ENCODE measurements around the gene KIAA0586. TPM values are rescaled to one million over a fixed set of nuclear protein-coding genes. Genes with fewer than 3 reads are reported as not detected.

KIAA0586 gene
- total and polyA plus RNA-seq, 2 of the 4 experiments (the other 2 are of a cell fraction): 9.4 to 36.7 TPM

DNA sequence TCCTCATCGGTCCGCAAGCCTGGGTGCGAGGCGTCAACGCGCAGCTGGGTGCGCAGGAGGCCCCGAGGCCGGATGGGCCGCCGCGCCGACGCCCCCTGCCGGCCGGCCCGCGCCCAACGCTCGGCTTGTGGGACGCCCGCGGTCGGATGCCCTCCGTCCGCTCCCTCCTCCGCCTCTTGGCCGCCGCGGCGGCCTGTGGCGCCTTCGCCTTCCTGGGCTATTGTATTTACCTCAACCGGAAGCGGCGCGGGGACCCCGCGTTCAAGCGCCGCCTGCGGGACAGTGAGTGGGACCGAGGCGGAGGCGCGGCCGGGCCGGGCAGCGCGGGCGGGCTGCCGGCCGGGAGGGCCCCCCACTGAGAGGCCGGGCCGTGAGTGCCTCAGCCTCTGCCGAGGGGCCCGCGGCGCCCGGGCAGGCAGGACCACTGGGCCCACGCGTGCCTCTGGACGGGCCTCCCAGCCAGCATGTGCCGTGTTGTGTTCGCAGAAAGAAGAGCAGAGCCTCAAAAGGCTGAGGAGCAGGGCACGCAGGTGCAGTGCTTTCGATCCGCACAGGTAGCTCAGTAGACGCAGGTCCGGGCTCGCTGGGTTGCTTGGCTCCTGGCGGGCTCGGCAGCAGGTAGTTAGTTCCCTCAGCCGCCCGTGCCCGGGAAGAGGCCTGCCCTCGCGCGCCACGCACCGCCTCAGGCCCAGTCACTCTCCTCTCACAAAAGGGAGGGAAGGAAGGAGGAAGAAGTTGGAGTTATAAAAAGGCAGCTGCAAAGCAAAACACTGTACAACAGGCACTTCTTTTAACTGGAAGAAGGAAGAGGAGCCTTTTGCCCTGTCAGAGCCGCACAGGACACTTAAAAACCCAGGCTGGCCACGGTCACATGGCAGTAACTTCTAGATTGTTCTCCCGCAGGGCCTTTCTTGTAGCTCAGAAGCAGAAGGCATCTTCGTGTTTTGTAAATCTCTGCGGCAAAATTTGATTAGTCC, 31.4 kb upstream of the KIAA0586 start, which contains the start of gene TOMM20L:
TSS of gene TOMM20L (plus strand) at position 119 of the 977 bp plus-strand sequence. CDS start at position 147, 28 bp downstream.
- Histone ChIP-seq H2AFZ (replicated peaks; ENCODE audit: low read length, poor library complexity) (peak within 1 kb of the TSS; percentile 94), H3K56ac (ENCODE audit: extremely low read depth, insufficient read depth, low read length) (peak within 1 kb of the TSS; percentile 35; the same call in 1 of the 2 replicates), H3K9me1 (ENCODE audit: insufficient read depth, low read length) (peaks cover 6% of the 10 kb centered on the region; the same call in 1 of the 2 replicates), H3K4me1 (ENCODE audit: control insufficient read depth, insufficient read depth, low read length) (peaks cover 2% of the 10 kb centered on the region; the same call in 1 of the 2 replicates), H3K4me3 (ENCODE audit: insufficient read depth, low read depth, low read length) (peak within 1 kb of the TSS; percentile 44), H4K91ac (ENCODE audit: insufficient read depth, low read depth, low read length) (0 out of 2 replicates have a peak within 1 kb of the TSS, but pooled peaks have one; percentile 3), H3K18ac (ENCODE audit: low read depth, low read length) (peak within 1 kb of the TSS; percentile 12), H2BK15ac (ENCODE audit: low read depth, low read length) (no peak within 1 kb of the TSS; the same call in 2 of the 3 replicates), H3K9ac (ENCODE audit: low read depth, low read length) (peak within 1 kb of the TSS; percentile 64), H3K36me3 (ENCODE audit: control insufficient read depth, insufficient read depth, low read length) (no peaks in the 10 kb centered on the region), H3K4me2 (ENCODE audit: low read depth, low read length) (peak within 1 kb of the TSS; percentile 72), H2AK5ac (ENCODE audit: low read depth, low read length) (peak within 1 kb of the TSS; percentile 11; the same call in 1 of the 2 replicates), H2BK5ac (ENCODE audit: low read depth, low read length, poor library complexity, severe bottlenecking) (no peak within 1 kb of the TSS), H4K8ac (ENCODE audit: low read depth in 2 of 2, low read length in 2 of 2) (peak within 1 kb of the TSS; percentile 74 to 94), H2AK9ac (replicated peaks; ENCODE audit: low read depth, low read length, poor library complexity) (peak within 1 kb of the TSS; percentile 58), H4K5ac (ENCODE audit: low read depth, low read length) (peak within 1 kb of the TSS; percentile 80), H4K20me1 (ENCODE audit: insufficient read depth, low read length) (no peaks in the 10 kb centered on the region), H3K4ac (ENCODE audit: low read depth, low read length) (peak within 1 kb of the TSS; percentile 79), H2BK20ac (ENCODE audit: low read depth, low read length) (no peak within 1 kb of the TSS), H3K23ac (ENCODE audit: low read depth, low read length) (peak within 1 kb of the TSS; percentile 88), H3K27ac (ENCODE audit: insufficient read depth, low read length) (no peak within 1 kb of the TSS; the same call in 1 of the 2 replicates), H2BK120ac (ENCODE audit: low read depth, low read length) (peak within 1 kb of the TSS; percentile 12; the same call in 1 of the 2 replicates), H3K79me1 (ENCODE audit: low read depth in 1 of 2, low read length in 2 of 2) (no peaks in the 10 kb centered on the region), H3K14ac (replicated peaks; ENCODE audit: low read depth, low read length) (peak within 1 kb of the TSS; percentile 49), H3K27me3 (ENCODE audit: control insufficient read depth, insufficient read depth, low read length) (no peaks in the 10 kb centered on the region), H3K9me3 (ENCODE audit: control insufficient read depth, insufficient read depth, low read length) (no peaks in the 10 kb centered on the region)
- CTCF ChIA-PET: interaction anchor here (0.5 to 0.9 kb wide), 2 partner anchors 27 to 169 kb away, joined by 3 read pairs; no protein-coding TSS in a partner anchor
- no TSS peak for BruUV-seq (replicated peaks)
- in situ Hi-C loops (cut with MboI; ENCODE audit: low sequenced_read_pairs): loop anchor here (25.0 kb wide), 1 partner anchor 284 kb away; no protein-coding TSS in a partner anchor
- dilution Hi-C loops (cut with HindIII; ENCODE audit: low sequenced_read_pairs, unreplicated experiment): no loop called here
- intact Hi-C loops (cut with micrococcal nuclease): loop anchor here (10.0 kb wide), 1 partner anchor 291 kb away; no protein-coding TSS in a partner anchor
- whole genome bisulfite sequencing, 2 experiments (ENCODE audit: extremely low coverage in 2 of 2, insufficient read length in 1 of 2): 11% methylated on average over 55 of the region's 86 CpGs; no CpG with 5 or more reads in 1 of the 2 experiments
- POLR2A ChIA-PET (ENCODE audit: unreplicated experiment): no interaction called here
- ATAC-seq (ENCODE audit: low read depth): peak; percentile 97
- DNase-seq: peak; percentile 48
- TF ChIP-seq FOS (IDR thresholded peaks at IDR 0.05; ENCODE audit: low read depth, low read length) (no peak), MAZ (IDR thresholded peaks at IDR 0.05; ENCODE audit: borderline replicate concordance, low read depth, low read length) (peak; percentile 59; the same call in 1 of the 2 replicates), MXI1 (IDR thresholded peaks at IDR 0.05; ENCODE audit: borderline replicate concordance, low read depth, low read length) (no peak), SMC3 (IDR thresholded peaks at IDR 0.05; ENCODE audit: low read depth, low read length) (peak; percentile 20; the same call in 1 of the 2 replicates), NFE2L2 (IDR thresholded peaks at IDR 0.05; ENCODE audit: low read depth, low read length) (no peak), RAD21 (IDR thresholded peaks at IDR 0.05; ENCODE audit: low read length) (peak; percentile 44), RFX5 (IDR thresholded peaks at IDR 0.05; ENCODE audit: low read depth, low read length) (no peak), CEBPB (IDR thresholded peaks at IDR 0.05; ENCODE audit: low read depth, low read length) (no peak), CHD1 (IDR thresholded peaks at IDR 0.05; ENCODE audit: low read depth, low read length) (no peak), POLR2A (IDR thresholded peaks at IDR 0.05; ENCODE audit: low read depth, low read length) (no peak), MAFK (IDR thresholded peaks at IDR 0.05; ENCODE audit: low read depth, low read length) (no peak), BHLHE40 (IDR thresholded peaks at IDR 0.05; ENCODE audit: low read depth, low read length) (no peak), RCOR1 (IDR thresholded peaks at IDR 0.05; ENCODE audit: insufficient replicate concordance, low read length) (peak; percentile 58)
- TF ChIP-seq, protein P1, sequence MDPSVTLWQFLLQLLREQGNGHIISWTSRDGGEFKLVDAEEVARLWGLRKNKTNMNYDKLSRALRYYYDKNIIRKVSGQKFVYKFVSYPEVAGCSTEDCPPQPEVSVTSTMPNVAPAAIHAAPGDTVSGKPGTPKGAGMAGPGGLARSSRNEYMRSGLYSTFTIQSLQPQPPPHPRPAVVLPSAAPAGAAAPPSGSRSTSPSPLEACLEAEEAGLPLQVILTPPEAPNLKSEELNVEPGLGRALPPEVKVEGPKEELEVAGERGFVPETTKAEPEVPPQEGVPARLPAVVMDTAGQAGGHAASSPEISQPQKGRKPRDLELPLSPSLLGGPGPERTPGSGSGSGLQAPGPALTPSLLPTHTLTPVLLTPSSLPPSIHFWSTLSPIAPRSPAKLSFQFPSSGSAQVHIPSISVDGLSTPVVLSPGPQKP (IDR thresholded peaks at IDR 0.05; ENCODE audit: borderline replicate concordance, low read depth, low read length): no peak
- TF ChIP-seq, protein P2, sequence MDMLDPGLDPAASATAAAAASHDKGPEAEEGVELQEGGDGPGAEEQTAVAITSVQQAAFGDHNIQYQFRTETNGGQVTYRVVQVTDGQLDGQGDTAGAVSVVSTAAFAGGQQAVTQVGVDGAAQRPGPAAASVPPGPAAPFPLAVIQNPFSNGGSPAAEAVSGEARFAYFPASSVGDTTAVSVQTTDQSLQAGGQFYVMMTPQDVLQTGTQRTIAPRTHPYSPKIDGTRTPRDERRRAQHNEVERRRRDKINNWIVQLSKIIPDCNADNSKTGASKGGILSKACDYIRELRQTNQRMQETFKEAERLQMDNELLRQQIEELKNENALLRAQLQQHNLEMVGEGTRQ (IDR thresholded peaks at IDR 0.05; ENCODE audit: low read depth, low read length): no peak

Measured in IMR-90 (cell line).